COR-L47 (cell line): ENCODE data around the gene OR8G1.
"Not testable (repeated sequence)": the region's sequence is repeated elsewhere in the genome, so short reads cannot be mapped to it uniquely, and the experiment has no call there.

Experiments
- DNase-seq: peaks from one replicate; lab custom pipeline; 2025; lab: John Stamatoyannopoulos, UW

OR8G1 gene

GRCh38 chr11:124238512-124238911 lies 2.4 kb upstream of the OR8G1 start:
- no peak for DNase-seq

DNA sequence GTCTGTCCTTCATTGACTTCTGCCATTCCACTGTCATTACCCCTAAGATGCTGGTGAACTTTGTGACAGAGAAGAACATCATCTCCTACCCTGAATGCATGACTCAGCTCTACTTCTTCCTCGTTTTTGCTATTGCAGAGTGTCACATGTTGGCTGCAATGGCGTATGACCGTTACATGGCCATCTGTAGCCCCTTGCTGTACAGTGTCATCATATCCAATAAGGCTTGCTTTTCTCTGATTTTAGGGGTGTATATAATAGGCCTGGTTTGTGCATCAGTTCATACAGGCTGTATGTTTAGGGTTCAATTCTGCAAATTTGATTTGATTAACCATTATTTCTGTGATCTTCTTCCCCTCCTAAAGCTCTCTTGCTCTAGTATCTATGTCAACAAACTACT lies 9.0 kb downstream of the OR8G1 start:
- not testable (repeated sequence) for DNase-seq

DNA sequence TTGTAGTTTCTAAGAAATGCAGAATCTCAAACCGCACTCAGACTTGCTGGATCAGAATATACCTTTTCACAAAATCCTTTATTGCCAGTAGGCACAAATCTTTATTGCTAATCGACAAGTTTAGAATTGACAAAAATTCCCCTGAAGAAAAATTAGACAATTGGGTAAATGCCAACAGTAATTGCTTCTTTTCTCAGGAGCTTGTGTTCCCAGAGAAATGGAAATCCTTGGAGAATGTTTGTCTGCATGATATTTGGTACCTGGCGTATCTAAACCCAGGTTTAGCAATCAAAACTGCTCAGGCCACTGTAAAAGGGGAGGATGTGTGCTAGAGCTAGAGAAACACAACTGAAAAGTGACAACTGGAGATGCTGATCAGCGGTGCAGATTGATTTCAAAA lies 15.2 kb downstream of the OR8G1 start, which contains the start of gene OR8G5:
TSS of gene OR8G5 (plus strand) at position 301 of the 400 bp plus-strand sequence. CDS start 8,556 bp downstream, outside the sequence.
- no peak for DNase-seq

DNA sequence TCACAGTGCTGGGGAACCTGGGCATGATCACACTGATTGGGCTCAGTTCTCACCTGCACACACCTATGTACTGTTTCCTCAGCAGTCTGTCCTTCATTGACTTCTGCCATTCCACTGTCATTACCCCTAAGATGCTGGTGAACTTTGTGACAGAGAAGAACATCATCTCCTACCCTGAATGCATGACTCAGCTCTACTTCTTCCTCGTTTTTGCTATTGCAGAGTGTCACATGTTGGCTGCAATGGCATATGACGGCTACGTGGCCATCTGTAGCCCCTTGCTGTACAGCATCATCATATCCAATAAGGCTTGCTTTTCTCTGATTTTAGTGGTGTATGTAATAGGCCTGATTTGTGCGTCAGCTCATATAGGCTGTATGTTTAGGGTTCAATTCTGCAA lies 24.1 kb downstream of the OR8G1 start:
- not testable (repeated sequence) for DNase-seq

DNA sequence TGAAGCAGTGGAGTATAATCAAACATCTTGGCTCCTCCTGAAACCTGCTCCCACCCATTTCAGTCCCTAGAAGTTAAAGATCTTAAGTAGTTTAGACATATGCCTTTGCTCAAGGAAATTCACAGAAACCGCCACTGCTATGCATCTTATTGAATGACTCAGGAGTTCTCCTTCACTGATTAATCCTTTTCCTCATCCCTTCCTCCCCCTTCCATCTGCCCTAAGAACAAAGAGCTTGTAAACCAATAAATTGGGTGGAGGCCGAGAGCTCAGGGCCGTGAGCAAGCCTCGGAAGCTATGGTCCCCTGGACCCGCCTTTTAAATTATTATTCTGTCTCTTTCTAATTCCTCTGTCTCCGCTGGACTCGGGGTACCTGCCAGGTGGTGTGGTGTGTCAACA lies 30.0 kb downstream of the OR8G1 start:
- DNase-seq = not testable (repeated sequence)

DNA sequence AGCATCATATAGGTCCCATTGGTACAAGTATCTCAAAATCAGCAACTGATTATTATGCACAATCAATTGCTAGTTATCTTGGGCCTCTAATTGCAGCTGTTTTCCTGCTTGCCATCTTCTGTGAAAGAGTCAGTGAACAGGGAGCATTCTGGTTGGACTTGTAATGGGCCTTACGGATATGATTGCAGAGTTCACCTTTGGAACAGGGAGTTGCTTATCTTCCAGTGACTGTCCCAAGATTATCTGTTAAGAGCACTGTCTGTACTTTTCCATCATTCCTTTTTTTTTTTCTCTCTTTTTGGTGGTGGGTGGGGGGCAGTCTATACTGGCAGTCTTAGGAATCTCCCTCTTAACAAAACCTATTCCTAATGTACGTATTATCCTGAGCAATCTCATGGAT lies 33.1 kb downstream of the OR8G1 start:
- DNase-seq = no peak

- no peak for DNase-seq
Measured at GRCh38 chr11:124276081-124276480, 35.2 kb downstream of the OR8G1 start.

DNA sequence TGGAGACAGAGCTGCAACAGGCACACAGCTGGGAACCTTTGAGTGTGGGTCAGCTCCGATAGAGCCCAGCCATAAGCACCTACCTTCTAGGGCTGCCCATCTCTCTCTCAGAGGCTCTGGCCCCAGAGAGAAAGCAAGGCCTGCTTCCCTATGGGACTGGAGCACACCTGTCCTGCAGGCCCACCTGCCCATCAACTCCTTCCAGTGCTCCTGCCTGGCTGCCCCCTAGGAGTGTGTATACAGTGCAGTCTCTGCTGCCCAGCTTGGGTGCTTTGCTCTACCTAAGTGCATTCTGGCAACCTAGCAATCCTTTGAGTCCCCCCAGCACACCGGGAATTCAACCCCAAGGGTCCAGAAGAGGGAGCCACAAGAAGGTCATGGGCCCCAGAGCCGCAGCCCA lies 36.3 kb downstream of the OR8G1 start:
- no peak for DNase-seq

GRCh38 chr11:124277804-124278203 lies 36.9 kb downstream of the OR8G1 start:
- DNase-seq = no peak

- no peak for DNase-seq
Measured at GRCh38 chr11:124278261-124278660, 37.4 kb downstream of the OR8G1 start.

DNA sequence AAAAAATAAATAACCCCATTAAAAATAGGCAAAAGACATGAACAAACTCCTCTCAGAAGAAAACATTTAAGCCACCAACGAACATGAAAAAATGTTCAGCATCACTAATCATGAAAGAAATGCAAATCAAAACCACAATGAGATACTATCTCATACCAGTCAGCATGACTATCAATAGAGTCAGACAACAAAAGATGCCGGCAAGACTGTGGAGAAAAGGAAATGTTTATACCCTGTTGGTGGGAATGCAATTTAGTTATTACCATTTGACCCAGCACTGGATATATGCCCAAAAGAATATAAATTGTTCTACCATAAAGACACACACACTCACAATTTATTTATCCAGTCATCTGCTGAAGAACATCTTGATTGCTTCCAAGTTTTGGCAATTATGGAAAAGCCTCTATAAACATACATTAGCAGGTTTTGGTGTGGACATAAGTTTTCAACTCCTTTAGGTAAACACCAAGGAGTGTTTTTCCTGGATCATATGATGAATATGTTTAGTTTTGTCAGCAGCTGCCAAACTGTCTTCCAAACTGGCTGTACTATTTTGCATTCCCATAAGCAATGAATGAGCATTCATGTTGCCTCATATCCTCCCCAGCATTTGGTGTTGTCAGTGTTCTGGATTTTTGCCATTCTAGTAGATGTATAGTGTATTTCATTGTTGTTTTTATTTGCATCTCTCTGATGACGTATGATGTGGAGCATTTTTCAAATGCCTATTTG lies 44.9 kb downstream of the OR8G1 start:
- DNase-seq = no peak

DNA sequence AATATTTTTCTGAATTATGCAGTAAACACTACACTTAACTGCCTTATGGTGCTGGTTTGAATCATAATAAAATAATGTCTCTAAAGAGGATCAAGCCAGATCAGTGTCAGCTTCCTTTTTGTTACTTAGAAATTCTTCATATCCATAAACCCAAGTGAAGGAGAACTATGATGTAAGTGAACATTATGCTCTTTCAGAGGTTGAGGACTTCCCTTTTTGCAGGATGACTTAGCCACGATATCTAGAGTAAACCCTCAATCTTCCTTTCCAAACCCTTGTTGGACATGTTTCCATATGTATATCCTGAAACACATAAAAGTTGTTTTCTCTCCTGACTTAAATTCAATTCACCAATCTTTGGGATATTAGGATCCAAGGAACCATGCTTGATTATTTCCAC lies 53.8 kb downstream of the OR8G1 start:
- DNase-seq = no peak

DNA sequence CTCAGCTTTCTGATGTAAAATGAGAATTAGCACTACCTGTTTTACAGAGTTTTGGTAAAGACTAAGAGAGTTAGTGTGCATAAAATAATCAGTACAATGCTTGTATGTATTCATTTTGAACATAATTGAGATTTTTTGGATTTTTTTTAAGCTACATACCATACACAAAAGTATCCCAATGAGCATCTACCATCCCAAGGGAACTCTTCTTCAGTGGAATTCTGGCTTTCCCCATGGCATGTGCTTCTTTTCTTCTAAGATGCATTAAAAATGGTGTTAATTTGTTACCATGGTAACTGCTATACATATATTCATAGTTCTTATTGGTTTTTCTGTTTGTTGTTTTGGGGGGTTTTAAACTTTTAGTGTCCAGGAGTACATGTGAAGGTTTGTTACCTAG lies 55.1 kb downstream of the OR8G1 start:
- DNase-seq = no peak

- DNase-seq = no peak
Measured at GRCh38 chr11:124297921-124298320, 57.0 kb downstream of the OR8G1 start.

GRCh38 chr11:124301548-124301947 lies 60.7 kb downstream of the OR8G1 start:
- no peak for DNase-seq

GRCh38 chr11:124302347-124303125 lies 61.6 kb downstream of the OR8G1 start:
- no peak for DNase-seq
